ENCODE results near the gene CROT.

CROT gene

DNA sequence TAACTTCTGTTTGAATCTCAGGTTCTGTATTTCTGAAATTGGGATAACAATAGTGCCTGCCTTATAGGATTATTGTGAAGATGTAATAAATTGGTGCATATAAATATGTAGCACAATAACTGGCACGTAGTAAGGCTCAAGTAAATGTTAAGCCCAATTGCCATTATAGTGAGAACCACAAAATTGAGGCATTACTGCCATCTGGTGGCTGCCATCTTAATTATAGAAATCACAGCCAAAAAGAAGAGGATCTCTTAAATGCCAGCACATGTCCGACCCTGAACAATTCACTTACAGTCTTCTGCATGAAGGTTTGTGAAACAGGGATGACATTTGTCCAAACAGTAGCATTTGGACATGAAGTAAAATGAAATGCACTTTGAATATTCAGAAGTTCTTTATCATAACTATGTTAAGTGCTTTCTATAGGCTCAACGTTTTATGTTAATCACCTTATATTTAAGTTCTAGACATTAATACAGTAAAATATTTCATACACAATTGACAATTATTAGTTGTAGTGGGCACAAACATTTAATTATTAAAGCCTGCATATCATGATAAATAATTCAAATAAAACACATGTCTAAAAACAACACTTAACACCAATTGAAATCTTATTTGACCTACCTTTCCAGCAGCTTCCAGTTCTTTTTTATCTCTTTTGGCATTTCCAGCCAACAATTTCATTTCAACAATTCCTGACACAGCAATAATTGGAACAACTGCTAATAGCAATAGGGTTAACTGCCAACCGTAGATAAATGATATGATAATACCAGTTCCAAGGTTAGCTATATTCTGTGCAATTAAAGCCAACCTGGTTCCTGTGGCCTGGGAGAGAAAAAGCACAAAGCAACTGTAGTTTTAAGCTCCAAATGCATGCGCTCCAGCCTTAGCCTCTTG lies 71.5 kb downstream of the CROT start:
- DNase-seq: peak; percentile 26

- DNase-seq: no peak
These were observed 74.7 kb downstream of the CROT start for GRCh38 chr7:87420173-87420572.

DNA sequence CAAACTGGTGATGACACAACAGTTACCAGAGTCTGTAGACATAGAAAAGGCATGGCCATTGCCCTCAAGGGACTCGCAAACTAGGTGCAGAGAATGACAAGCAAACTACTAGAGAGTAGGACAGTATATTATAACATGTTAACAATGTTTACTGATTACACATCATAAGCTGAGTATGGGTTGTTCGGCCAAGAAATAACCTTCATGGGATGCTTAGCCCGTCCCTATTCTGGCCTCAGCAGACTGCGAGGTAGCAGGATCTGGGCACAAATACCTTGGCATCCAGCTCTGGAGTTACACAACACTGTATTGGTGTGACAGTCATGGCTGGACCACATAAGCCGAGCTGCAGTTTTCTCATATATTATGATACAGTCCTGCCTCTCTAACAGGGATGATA lies 78.6 kb downstream of the CROT start:
- DNase-seq: no peak

DNA sequence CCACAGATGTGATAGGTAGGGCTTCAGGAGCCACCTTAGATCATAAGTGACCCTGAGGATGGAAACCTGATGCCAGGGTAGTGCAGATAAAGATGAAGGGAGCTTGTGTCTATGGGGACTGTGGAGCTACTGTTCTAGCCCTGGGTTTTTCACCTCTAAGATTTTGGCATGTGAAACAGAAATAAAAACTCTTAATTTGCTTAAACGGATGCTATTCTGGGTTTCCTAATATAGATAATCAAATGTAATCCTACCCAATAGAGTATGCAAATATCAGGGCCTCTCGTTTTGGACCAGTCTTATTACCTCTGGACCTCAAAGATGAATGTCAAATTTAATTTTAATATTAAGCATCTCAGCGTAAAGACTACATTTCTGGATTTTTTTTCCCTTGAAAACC lies 80.7 kb downstream of the CROT start:
- DNase-seq: no peak

DNA sequence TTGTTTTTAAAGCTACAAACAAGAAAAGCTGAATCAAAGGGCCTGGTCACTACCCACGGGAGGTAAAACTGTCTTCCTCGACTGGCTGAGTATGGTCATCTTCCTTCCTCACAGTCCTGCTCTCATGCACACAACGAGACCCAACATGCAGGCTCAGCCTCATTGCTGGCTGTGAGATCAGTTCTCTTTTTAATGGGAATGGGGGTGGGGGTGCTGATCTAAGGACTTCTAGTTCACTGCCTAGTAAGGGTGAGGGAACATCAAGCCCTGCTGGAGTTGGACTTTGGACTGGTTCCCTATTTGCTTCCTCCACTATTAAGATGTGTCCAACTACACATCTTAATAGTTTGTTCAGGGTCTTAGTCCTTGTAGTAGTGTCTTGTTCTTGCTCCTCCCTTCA lies 81.8 kb downstream of the CROT start:
- DNase-seq: no peak

- no peak for DNase-seq
These were observed 87.1 kb downstream of the CROT start for GRCh38 chr7:87432536-87432935.

GRCh38 chr7:87435546-87435945 lies 90.1 kb downstream of the CROT start:
- DNase-seq: no peak

DNA sequence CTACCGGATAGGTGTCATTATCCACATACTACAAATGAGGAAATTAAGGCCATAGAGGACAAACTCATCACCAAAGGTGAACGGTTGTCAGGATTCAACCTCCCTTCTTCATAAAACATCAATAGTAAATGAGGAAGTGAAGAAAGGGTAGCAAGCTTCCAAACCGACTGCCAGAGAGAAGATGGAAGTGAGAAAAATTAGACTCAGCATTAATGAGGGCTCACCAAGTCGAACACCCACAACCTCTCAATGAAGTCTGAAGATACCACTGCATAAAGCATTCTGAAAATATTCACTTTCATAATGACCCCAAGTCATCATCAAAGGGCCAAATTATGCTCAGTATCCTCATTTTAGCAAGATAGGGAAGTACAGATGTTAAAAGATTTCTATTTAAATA lies 100.4 kb downstream of the CROT start:
- DNase-seq: no peak

DNA sequence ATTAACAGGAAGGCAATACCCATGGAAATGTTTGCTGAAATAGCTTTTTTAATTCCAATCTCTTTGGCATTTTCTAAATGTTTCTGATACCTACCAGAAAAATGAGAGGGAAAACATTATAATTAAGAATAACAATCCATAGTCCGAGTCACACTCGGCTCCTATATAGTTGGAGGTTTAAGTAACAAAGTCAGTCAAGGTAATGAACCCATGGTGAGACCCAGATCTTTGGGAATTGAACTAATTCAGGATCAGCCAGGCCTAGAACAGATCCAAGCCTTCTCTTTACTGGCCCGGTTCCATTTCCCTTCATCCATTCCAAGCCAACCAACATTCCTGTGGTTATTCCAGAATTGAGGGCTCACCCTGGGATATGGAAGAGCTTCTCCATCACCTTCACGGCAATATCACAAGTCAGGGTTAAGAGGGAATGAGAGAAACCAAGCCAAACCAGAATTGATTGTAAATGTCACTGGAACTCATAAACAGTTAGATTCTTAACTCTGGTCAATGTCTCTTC lies 101.7 kb downstream of the CROT start:
- DNase-seq: no peak

- DNase-seq: peak; percentile 71
These were observed 102.9 kb downstream of the CROT start for GRCh38 chr7:87448388-87448787.
